ENCODE results near the gene CHD8.
A peak's percentile ranks its signal among the peaks of the same experiment; 100 is the strongest.

The CHD8 gene, protein sequence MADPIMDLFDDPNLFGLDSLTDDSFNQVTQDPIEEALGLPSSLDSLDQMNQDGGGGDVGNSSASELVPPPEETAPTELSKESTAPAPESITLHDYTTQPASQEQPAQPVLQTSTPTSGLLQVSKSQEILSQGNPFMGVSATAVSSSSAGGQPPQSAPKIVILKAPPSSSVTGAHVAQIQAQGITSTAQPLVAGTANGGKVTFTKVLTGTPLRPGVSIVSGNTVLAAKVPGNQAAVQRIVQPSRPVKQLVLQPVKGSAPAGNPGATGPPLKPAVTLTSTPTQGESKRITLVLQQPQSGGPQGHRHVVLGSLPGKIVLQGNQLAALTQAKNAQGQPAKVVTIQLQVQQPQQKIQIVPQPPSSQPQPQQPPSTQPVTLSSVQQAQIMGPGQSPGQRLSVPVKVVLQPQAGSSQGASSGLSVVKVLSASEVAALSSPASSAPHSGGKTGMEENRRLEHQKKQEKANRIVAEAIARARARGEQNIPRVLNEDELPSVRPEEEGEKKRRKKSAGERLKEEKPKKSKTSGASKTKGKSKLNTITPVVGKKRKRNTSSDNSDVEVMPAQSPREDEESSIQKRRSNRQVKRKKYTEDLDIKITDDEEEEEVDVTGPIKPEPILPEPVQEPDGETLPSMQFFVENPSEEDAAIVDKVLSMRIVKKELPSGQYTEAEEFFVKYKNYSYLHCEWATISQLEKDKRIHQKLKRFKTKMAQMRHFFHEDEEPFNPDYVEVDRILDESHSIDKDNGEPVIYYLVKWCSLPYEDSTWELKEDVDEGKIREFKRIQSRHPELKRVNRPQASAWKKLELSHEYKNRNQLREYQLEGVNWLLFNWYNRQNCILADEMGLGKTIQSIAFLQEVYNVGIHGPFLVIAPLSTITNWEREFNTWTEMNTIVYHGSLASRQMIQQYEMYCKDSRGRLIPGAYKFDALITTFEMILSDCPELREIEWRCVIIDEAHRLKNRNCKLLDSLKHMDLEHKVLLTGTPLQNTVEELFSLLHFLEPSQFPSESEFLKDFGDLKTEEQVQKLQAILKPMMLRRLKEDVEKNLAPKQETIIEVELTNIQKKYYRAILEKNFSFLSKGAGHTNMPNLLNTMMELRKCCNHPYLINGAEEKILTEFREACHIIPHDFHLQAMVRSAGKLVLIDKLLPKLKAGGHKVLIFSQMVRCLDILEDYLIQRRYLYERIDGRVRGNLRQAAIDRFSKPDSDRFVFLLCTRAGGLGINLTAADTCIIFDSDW (N-terminal part only)

GRCh38 chr14:21455912-21456667, at the start of gene CHD8:
CHD8 (minus strand) TSS chr14:21456123; CDS start chr14:21431643, 24,480 bp downstream.
- Mint-ChIP-seq H3K9me3 (no peaks in the 10 kb centered on the region), H3K27me3 (no peaks in the 10 kb centered on the region), H3K4me3 (peak within 1 kb of the TSS; percentile 91), H3K4me1 (peaks cover 33% of the 10 kb centered on the region), H3K27ac (peak within 1 kb of the TSS; percentile 92), H3K36me3 (peaks cover 12% of the 10 kb centered on the region)
- ATAC-seq: peak; percentile 99

DNA sequence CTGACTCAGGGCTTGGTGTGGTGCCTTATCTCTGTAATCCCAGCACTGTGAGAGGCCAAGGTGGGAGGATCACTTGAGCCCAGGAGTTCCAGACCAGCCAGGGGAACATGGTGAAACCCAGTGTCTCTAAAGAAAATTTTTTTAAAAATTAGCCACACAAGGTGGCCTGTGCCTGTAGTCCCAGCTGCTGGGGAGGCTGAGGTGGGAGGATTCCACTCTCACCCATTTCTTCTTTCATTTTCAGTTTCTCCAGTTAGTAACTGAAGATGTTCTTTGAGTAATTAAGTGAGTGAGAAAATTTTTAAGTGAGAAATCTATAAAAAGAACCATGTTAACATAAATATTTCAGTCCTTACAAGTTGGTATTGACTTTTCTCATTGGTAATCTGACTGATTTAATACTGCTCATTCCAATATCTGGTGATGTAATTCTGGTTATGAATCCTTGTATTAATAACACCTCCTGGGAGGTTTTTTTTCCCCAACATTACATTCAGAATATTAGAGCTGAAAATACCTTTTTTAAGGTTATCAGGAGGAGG, 49.2 kb upstream of the CHD8 start:
- ATAC-seq: no peak
- Mint-ChIP-seq H3K4me1 (peaks cover 46% of the 10 kb centered on the region), H3K27ac (peak overlapping the region; percentile 19)

DNA sequence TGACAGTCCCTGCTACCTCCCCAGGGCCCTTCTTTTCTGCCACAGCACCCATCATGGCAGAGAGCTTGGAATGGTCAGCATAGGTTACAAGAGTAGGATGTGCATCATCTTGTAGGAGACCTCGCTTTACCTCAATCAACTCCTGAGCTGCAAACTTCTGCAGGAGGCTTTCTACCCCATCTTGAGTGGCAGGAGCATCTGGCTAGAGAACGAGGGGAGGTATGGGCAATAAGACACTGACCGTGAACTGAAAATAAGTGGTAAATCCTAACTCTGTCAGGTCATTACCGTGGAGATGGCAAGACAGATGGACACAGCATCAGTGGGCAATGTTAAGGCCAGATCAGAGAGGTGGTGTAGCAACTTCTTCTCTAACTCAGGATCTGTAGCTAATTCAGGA, 47.5 kb upstream of the CHD8 start:
- peaks cover 28% of the 10 kb centered on the region for H3K4me1 Mint-ChIP-seq

More for the DNA sequence above, 49.2 kb upstream of the CHD8 start:
- Mint-ChIP-seq H3K27me3 (no peaks in the 10 kb centered on the region), H3K9me3 (no peaks in the 10 kb centered on the region), H3K4me3 (no peak overlapping the region), H3K36me3 (peaks cover 42% of the 10 kb centered on the region)

GRCh38 chr14:21501568-21501967, 45.6 kb upstream of the CHD8 start:
- Mint-ChIP-seq H3K4me3 (no peak overlapping the region), H3K9me3 (no peaks in the 10 kb centered on the region), H3K27me3 (no peaks in the 10 kb centered on the region), H3K4me1 (peaks cover 16% of the 10 kb centered on the region), H3K27ac (no peak overlapping the region), H3K36me3 (peaks cover 42% of the 10 kb centered on the region)
- no peak for ATAC-seq

More for the DNA sequence above, 47.5 kb upstream of the CHD8 start:
- Mint-ChIP-seq H3K27ac (peak overlapping the region; percentile 35), H3K27me3 (no peaks in the 10 kb centered on the region), H3K36me3 (peaks cover 52% of the 10 kb centered on the region), H3K9me3 (no peaks in the 10 kb centered on the region), H3K4me3 (no peak overlapping the region)
- ATAC-seq: no peak

DNA sequence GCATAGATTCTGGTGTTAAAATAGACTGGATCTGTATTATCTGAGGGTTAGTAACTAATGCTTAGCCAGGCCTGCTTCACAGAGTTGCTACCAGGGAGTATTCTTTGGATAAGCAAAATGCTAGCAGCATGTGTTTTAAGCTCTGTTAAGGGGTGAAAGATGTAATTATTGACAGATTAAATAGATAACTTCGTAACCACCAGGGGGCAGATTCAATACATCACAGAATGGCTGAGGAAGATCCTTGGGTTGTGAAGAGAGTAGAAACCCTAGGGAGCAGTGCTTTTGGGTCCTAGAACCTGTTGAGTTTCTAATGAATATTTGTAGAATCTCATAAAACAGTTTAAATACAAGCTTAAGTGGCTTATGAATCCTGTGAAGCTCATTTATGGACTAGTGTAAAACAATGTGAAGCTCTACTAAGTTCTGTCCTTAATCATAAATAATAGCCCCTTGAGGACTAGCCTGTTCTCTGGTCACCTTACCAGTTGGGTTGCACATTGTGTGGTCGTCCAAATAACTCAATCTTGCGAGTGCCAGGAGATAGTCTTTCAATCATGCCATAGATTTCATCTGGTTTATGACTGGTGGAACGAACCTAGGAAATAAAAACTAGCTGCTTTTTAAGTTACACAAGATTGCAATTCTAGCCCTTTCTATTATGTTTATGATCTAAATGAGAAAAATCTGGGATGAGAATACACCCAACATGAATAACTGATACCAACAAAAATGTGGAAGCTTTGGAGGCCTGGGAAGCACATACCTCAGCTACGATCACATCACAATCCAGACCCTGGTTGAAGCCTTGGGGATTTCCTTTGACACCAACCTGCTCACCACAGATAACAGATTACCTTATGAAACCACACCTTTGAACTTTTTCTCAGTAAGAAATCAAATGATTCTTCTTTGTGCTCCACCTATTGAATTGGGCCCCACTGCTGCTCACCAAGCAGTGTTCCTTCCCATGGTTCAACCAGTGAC, 42.9 kb upstream of the CHD8 start:
- H3K27me3 Mint-ChIP-seq: no peaks in the 10 kb centered on the region
- no peak overlapping the region for H3K4me3 Mint-ChIP-seq
- peaks cover 48% of the 10 kb centered on the region for H3K36me3 Mint-ChIP-seq
- no peaks in the 10 kb centered on the region for H3K9me3 Mint-ChIP-seq
- H3K27ac Mint-ChIP-seq: no peak overlapping the region
- ATAC-seq: peak; percentile 41
- peaks cover 6% of the 10 kb centered on the region for H3K4me1 Mint-ChIP-seq

- H3K36me3 Mint-ChIP-seq: peaks cover 45% of the 10 kb centered on the region
These were observed 40.5 kb upstream of the CHD8 start for GRCh38 chr14:21496453-21496852.

DNA sequence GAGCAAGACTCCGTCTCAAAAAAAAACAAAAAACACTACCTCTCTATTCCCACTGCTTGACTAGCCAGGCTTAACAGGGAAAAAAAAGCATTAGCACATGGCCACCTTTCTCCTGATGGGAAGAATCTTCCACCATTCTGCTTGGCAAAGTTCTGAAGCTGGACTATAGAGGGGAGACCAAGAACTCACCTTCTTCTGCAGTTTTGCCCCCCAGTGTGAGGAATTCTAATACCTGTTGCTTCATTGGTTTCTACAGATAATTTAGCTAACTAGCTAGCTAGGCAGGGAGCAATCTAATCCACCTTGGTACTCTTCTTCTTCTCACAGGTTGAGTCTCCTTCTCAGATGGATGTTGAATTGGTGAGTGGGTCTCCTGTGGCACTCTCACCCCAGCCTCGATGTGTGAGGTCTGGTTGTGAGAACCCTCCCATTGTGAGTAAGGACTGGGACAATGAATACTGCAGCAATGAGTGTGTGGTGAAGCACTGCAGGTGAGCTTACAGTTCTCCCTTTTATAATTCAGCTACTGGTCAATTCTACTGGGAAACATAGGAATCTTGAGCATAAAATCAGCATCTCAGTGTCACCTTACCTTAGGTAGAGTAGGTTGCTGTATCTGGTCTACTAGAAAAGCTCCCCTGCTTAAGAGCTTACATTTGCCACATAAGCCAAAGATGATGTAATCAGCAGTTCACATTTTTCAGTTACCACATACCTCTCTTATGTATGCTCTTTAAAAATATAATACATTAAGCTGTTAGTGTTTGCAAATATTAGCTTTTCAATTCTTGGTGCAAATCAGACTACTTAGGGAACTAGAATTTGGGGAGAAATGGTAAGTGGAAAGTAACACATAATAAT, 39.2 kb upstream of the CHD8 start:
- H3K27ac Mint-ChIP-seq: no peak overlapping the region
- no peaks in the 10 kb centered on the region for H3K9me3 Mint-ChIP-seq
- peaks cover 44% of the 10 kb centered on the region for H3K36me3 Mint-ChIP-seq
- H3K4me3 Mint-ChIP-seq: no peak overlapping the region
- no peaks in the 10 kb centered on the region for H3K27me3 Mint-ChIP-seq
- no peaks in the 10 kb centered on the region for H3K4me1 Mint-ChIP-seq
- no peak for ATAC-seq

More at GRCh38 chr14:21496453-21496852, 40.5 kb upstream of the CHD8 start:
- Mint-ChIP-seq H3K9me3 (no peaks in the 10 kb centered on the region), H3K4me3 (no peak overlapping the region), H3K27me3 (no peaks in the 10 kb centered on the region), H3K4me1 (no peaks in the 10 kb centered on the region), H3K27ac (no peak overlapping the region)
- ATAC-seq: no peak

DNA sequence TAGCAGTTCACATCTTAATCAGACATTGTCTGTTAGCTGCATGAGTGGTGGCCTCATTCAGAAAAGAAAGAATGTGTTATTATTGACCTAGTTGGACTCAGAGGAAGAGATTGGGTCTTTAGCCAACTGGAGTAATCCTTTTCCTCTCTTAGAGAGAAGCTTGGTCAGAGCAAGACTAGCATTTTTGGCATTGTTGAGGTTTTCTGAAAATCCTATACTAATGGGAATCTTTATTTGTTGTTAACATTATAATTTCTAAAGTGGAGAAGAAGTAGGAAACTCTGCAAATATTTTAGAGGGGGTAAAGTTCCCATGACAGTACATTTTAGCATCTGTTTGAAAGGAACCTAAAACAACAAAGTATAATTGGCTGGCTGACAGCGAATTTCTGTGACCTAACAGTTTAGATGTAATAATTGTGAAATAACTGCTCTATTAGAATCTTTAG, 30.7 kb upstream of the CHD8 start:
- H3K4me3 Mint-ChIP-seq: no peak overlapping the region
- H3K9me3 Mint-ChIP-seq: no peaks in the 10 kb centered on the region
- H3K27me3 Mint-ChIP-seq: no peaks in the 10 kb centered on the region
- ATAC-seq: no peak
- no peaks in the 10 kb centered on the region for H3K4me1 Mint-ChIP-seq
- no peak overlapping the region for H3K27ac Mint-ChIP-seq
- H3K36me3 Mint-ChIP-seq: peaks cover 32% of the 10 kb centered on the region

DNA sequence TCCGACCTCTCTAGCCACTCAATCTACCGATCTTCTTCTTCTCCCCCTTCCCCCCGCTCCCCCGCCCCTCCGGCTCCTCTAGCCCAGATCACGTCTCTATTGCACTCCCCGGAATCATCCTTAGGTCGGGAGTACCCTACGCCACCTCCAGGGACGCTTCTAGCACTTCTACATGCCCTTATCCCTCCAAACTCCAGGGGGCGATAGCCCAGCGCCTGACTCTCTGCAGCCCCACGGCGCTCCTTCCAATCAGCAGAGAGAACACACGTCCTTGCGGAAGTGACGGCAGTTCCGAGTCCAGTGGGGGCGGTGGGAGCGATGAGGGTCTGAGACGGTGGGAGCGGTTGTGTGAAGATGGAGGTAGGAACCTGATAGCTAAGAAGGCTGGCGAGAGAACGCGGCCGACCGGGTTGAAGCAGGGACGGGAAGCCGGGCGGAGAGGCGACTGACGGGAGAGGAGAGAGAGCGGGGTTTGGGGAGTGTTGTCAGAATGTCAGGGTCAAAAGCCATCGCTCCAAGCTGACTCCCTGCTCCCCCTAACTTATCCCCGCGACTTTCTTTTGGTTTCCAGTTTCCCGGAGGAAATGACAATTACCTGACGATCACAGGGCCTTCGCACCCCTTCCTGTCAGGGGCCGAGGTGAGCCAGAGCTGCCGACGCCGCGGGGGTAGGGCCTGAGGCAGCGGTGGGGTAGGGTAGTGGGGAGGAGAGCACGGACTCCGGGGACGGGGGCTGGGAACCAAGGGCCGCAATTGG, 21.2 kb upstream of the CHD8 start, which contains the start of the genes RAB2B and TOX4:
Gene RAB2B (minus strand): TSS at position 35 of the 757 bp plus-strand sequence. CDS start 87 bp downstream, outside the sequence.
Gene TOX4 (plus strand): TSS at position 271 of the 757 bp plus-strand sequence. CDS start 84 bp downstream, at position 355.
- Mint-ChIP-seq H3K27ac (peak within 1 kb of the TSS; percentile 87), H3K36me3 (peaks cover 28% of the 10 kb centered on the region), H3K9me3 (no peaks in the 10 kb centered on the region), H3K4me1 (peaks cover 44% of the 10 kb centered on the region), H3K27me3 (no peaks in the 10 kb centered on the region), H3K4me3 (peak within 1 kb of the TSS; percentile 95)
- ATAC-seq: peak; percentile 100

DNA sequence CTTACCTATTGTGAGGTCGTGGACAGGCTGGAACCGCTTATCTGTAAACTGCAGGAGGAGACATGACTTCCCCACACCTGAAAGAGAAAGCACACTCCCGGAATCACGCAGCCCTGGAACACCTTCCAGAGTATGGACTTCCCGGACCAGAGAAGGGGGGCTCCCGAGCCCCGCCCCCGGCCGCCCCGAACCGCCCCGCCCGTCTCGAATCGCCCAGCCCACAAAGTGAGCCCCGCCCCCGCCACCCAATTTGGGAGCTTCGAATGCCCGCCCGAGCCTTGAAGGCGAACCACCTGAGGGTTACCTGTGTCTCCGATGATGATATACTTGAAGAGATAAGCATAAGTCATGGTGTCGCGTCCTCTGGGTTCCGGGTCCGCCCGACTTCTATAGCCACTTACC, 20.6 kb upstream of the CHD8 start:
- Mint-ChIP-seq H3K9me3 (no peaks in the 10 kb centered on the region), H3K27me3 (no peaks in the 10 kb centered on the region), H3K4me3 (peak overlapping the region; percentile 95), H3K4me1 (peaks cover 46% of the 10 kb centered on the region), H3K27ac (peak overlapping the region; percentile 87), H3K36me3 (peaks cover 31% of the 10 kb centered on the region)
- peak; percentile 77 for ATAC-seq

DNA sequence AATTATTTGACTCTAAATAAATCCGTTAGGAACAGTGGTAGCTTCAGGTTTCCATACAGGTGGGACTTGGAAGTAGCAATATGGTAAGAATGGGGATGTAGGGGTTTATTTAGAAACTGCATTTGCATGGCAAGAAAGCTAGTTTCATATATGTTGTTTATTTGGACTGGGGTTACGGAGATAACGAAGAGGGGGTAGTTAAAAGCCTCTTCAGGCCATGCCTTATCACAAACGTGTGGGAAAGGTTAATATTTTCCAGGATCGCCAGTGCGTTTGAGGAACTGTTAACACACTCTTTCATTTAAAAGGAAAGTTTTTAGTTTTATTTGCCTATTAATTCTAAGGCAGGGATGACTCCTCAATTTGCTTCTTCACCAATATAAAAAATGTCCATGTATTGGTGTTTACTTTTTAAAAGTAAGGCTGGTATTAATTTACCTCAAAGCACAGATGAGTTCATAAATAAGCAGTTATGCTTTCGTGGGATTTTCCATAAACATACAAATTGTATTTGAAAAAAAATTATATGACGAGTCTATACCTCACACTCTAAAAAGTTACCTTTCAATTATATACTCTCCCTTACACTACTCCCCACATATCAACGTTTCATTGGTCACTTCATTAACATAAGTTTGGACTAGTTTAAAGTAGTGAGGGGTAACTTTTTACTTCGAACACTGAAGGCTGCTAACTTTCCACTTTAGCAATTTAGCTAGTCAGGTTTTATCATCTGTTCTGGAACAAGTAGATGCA, 20.0 kb upstream of the CHD8 start:
- peaks cover 46% of the 10 kb centered on the region for H3K4me1 Mint-ChIP-seq
- H3K36me3 Mint-ChIP-seq: peaks cover 31% of the 10 kb centered on the region
- ATAC-seq: no peak
- peak overlapping the region; percentile 87 for H3K27ac Mint-ChIP-seq
- H3K4me3 Mint-ChIP-seq: peak overlapping the region; percentile 95
- no peaks in the 10 kb centered on the region for H3K27me3 Mint-ChIP-seq
- no peaks in the 10 kb centered on the region for H3K9me3 Mint-ChIP-seq

Measured in stimulated activated memory B cell treated with anti-CD40 and anti-IgM and Interleukin-4, amounts not matched to agents 10 μg/mL and 1 μg/mL and 100 μg/mL, for 72 hours (primary cell).